Astrocyte of the spinal cord (primary cell): ENCODE measurements around the gene SSBP4.

Source experiments
- DNase-seq: peaks from one replicate; pipeline ENCODE4 v3.0.0; 2011; ENCODE audit warnings: low read depth, low spot score
- H3K4me3 ChIP-seq: 2 replicates; pipeline ENCODE4 v1.5.1; 2011; ENCODE audit warnings: low read depth, mild to moderate bottlenecking, low read length, moderate library complexity
- in situ Hi-C: cut with HindIII; loops from 2 replicates; pipeline ENCODE4 v1.10.0; 2017; ENCODE audit warnings: low sequenced_read_pairs
- TF ChIP-seq, protein P1 (sequence below): IDR thresholded peaks from 2 replicates; pipeline ENCODE4 v1.5.1; 2012; ENCODE audit warnings: low read depth, mild to moderate bottlenecking, low read length, inconsistent platforms

The SSBP4 gene

GRCh38 chr19:18446145-18446810 lies 27.1 kb downstream of the SSBP4 start:
- no peak overlapping the region for H3K4me3 ChIP-seq
- TF ChIP-seq, protein P1, sequence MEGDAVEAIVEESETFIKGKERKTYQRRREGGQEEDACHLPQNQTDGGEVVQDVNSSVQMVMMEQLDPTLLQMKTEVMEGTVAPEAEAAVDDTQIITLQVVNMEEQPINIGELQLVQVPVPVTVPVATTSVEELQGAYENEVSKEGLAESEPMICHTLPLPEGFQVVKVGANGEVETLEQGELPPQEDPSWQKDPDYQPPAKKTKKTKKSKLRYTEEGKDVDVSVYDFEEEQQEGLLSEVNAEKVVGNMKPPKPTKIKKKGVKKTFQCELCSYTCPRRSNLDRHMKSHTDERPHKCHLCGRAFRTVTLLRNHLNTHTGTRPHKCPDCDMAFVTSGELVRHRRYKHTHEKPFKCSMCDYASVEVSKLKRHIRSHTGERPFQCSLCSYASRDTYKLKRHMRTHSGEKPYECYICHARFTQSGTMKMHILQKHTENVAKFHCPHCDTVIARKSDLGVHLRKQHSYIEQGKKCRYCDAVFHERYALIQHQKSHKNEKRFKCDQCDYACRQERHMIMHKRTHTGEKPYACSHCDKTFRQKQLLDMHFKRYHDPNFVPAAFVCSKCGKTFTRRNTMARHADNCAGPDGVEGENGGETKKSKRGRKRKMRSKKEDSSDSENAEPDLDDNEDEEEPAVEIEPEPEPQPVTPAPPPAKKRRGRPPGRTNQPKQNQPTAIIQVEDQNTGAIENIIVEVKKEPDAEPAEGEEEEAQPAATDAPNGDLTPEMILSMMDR: no peak
- in situ Hi-C loops: no loop called here
- no peak for DNase-seq

DNA sequence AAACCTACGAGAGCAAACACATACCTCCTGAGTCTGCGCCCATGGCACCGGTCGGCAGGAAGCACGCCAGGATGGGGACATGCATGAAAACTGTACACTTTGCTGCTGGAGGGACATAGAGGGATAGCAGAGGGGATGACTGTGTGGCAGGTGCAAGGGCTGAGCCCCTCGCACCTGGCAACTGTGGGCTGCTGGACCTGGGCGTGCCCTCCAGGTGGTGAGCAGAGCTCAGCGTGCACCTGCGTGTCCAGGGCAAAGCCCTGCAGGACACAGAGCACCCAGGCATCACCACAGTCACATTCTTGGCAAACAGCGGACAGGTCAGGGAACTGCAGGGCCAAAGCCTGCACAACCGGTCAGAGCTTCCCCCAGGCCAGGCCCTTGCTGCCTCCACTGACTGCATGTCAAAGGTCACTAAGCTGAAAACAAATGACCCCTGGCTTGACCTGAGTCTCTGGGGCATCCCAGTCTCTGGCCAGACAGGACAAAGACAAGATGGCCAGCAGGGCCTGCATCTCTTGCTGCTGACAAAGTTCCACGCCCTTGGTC lies 27.7 kb downstream of the SSBP4 start:
- TF ChIP-seq, protein P1: no peak
- no peak for DNase-seq
- in situ Hi-C loops: no loop called here
- no peak overlapping the region for H3K4me3 ChIP-seq

- in situ Hi-C loops: no loop called here
- DNase-seq: no peak
- TF ChIP-seq, protein P1: no peak
- no peak overlapping the region for H3K4me3 ChIP-seq
Measured at GRCh38 chr19:18449552-18449951, 30.4 kb downstream of the SSBP4 start.

GRCh38 chr19:18450021-18450930 lies 31.1 kb downstream of the SSBP4 start:
- TF ChIP-seq, protein P1: no peak
- in situ Hi-C loops: no loop called here
- no peak overlapping the region for H3K4me3 ChIP-seq
- DNase-seq: no peak

GRCh38 chr19:18450931-18451836 lies 32.0 kb downstream of the SSBP4 start:
- peak; percentile 53 for DNase-seq
- in situ Hi-C loops: no loop called here
- TF ChIP-seq, protein P1: peak; percentile 97
- H3K4me3 ChIP-seq: no peak overlapping the region

DNA sequence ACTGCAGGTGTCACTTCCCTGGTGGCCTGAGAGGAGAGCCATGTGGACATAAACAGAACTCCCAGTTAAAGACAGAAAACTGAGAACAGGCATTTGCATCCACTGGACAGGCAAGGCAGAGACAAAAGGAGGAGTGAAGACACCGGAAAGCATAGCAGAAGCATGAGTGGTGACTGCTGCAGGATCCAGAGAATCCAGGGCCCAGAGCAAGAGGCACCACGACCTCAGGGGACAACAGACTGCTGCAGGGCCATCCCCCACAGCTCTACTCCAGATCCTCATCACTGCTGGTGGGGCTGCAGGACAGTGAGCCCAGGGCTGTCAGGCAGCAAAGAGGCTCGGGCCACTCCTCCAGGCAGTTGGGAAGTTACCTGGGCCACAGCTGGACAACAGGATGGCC lies 33.2 kb downstream of the SSBP4 start:
- no peak for DNase-seq
- in situ Hi-C loops: no loop called here
- TF ChIP-seq, protein P1: no peak
- no peak overlapping the region for H3K4me3 ChIP-seq
